Measurements from ENCODE around the gene BAIAP2.

Gene BAIAP2

GRCh38 chr17:81114351-81115093 is 79.6 kb downstream of the BAIAP2 start:
- TF ChIP-seq CTCF (IDR thresholded peaks at IDR 0.05; ENCODE audit: borderline replicate concordance, control extremely low read depth, extremely low read depth, insufficient read depth, missing control alignments): no peak
- in situ Hi-C loops (cut with MboI; ENCODE audit: low sequenced_read_pairs, unreplicated experiment): no loop called here
- no peak for DNase-seq (ENCODE audit: low spot score)

- DNase-seq (ENCODE audit: low spot score): no peak
- no peak for TF ChIP-seq CTCF (IDR thresholded peaks at IDR 0.05; ENCODE audit: borderline replicate concordance, control extremely low read depth, extremely low read depth, insufficient read depth, missing control alignments)
- in situ Hi-C loops (cut with MboI; ENCODE audit: low sequenced_read_pairs, unreplicated experiment): no loop called here
Observed at GRCh38 chr17:81115219-81115618, 80.3 kb downstream of the BAIAP2 start.

- in situ Hi-C loops (cut with MboI; ENCODE audit: low sequenced_read_pairs, unreplicated experiment): no loop called here
- TF ChIP-seq CTCF (IDR thresholded peaks at IDR 0.05; ENCODE audit: borderline replicate concordance, control extremely low read depth, extremely low read depth, insufficient read depth, missing control alignments): no peak
- no peak for DNase-seq (ENCODE audit: low spot score)
Observed at GRCh38 chr17:81115749-81116464, 81.0 kb downstream of the BAIAP2 start.

- in situ Hi-C loops (cut with MboI; ENCODE audit: low sequenced_read_pairs, unreplicated experiment): no loop called here
- TF ChIP-seq CTCF (IDR thresholded peaks at IDR 0.05; ENCODE audit: borderline replicate concordance, control extremely low read depth, extremely low read depth, insufficient read depth, missing control alignments): no peak
- no peak for DNase-seq (ENCODE audit: low spot score)
Observed at GRCh38 chr17:81116704-81117103, 81.8 kb downstream of the BAIAP2 start.

- no peak for TF ChIP-seq CTCF (IDR thresholded peaks at IDR 0.05; ENCODE audit: borderline replicate concordance, control extremely low read depth, extremely low read depth, insufficient read depth, missing control alignments)
- DNase-seq (ENCODE audit: low spot score): no peak
- in situ Hi-C loops (cut with MboI; ENCODE audit: low sequenced_read_pairs, unreplicated experiment): no loop called here
Observed at GRCh38 chr17:81117672-81118198, 82.8 kb downstream of the BAIAP2 start.

- in situ Hi-C loops (cut with MboI; ENCODE audit: low sequenced_read_pairs, unreplicated experiment): no loop called here
- no peak for TF ChIP-seq CTCF (IDR thresholded peaks at IDR 0.05; ENCODE audit: borderline replicate concordance, control extremely low read depth, extremely low read depth, insufficient read depth, missing control alignments)
- no peak for DNase-seq (ENCODE audit: low spot score)
Observed at GRCh38 chr17:81118308-81119221, 83.6 kb downstream of the BAIAP2 start.

Measured in GM13976 (cell line).